ENCODE measurements around the gene SBF2.
"Not testable (repeated sequence)": the region's sequence is repeated elsewhere in the genome, so short reads cannot be mapped to it uniquely, and the experiment has no call there.

SBF2 gene

DNA sequence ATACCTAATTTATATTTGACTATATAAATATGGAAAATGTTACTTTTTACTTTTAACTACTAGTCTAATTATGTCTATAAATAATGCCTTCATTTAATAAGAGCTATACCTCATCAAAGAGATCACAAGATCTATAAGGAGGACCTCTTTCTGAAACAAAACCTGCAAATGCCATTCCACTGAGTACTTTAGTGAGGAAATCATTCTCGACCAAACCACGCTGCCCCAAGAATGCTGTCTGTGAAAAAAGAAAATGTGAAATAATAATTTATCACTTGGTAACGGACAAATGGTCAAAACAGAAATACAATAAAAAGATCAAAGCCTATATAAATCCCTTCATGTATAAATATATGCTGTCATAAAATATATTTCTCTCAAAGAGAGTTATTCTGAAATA lies 301.7 kb downstream of the SBF2 start:
- TF ChIP-seq, protein P1, sequence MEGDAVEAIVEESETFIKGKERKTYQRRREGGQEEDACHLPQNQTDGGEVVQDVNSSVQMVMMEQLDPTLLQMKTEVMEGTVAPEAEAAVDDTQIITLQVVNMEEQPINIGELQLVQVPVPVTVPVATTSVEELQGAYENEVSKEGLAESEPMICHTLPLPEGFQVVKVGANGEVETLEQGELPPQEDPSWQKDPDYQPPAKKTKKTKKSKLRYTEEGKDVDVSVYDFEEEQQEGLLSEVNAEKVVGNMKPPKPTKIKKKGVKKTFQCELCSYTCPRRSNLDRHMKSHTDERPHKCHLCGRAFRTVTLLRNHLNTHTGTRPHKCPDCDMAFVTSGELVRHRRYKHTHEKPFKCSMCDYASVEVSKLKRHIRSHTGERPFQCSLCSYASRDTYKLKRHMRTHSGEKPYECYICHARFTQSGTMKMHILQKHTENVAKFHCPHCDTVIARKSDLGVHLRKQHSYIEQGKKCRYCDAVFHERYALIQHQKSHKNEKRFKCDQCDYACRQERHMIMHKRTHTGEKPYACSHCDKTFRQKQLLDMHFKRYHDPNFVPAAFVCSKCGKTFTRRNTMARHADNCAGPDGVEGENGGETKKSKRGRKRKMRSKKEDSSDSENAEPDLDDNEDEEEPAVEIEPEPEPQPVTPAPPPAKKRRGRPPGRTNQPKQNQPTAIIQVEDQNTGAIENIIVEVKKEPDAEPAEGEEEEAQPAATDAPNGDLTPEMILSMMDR (IDR thresholded peaks at IDR 0.05; ENCODE audit: low read depth, low read length, missing control alignments): no peak
- no peak for DNase-seq (ENCODE audit: low read depth)
- no peak overlapping the region for H3K4me3 ChIP-seq (ENCODE audit: low read depth, low read length)
- in situ Hi-C loops (cut with HindIII; ENCODE audit: low sequenced_read_pairs): no loop called here

- DNase-seq (ENCODE audit: low read depth): no peak
- in situ Hi-C loops (cut with HindIII; ENCODE audit: low sequenced_read_pairs): no loop called here
- no peak overlapping the region for H3K4me3 ChIP-seq (ENCODE audit: low read depth, low read length)
- TF ChIP-seq, protein P1 (IDR thresholded peaks at IDR 0.05; ENCODE audit: low read depth, low read length, missing control alignments): peak; percentile 4
Observed at GRCh38 chr11:9990221-9990973, 303.6 kb downstream of the SBF2 start.

DNA sequence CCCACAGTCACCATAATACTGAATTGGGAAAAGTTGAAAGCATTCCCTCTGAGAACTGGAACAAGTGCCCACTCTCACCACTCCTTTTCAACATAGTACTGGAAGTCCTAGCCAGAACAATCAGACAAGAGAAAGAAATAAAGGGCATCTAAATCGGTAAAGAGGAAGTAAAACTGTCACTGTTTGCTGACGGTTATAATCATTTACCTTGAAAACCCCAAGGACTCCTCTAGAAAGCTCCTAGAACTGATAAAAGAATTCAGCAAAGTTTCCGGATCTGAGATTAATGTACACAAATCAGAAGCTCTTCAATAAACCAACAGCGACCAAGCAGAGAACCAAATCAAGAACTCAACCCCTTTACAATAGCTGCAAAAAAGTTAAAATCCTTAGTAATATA lies 306.7 kb downstream of the SBF2 start:
- DNase-seq (ENCODE audit: low read depth); in situ Hi-C loops (cut with HindIII; ENCODE audit: low sequenced_read_pairs): not testable (repeated sequence)

GRCh38 chr11:9982796-9983579 lies 311.0 kb downstream of the SBF2 start:
- TF ChIP-seq, protein P1 (IDR thresholded peaks at IDR 0.05; ENCODE audit: low read depth, low read length, missing control alignments): no peak
- no peak overlapping the region for H3K4me3 ChIP-seq (ENCODE audit: low read depth, low read length)
- in situ Hi-C loops (cut with HindIII; ENCODE audit: low sequenced_read_pairs): no loop called here
- DNase-seq (ENCODE audit: low read depth): peak; percentile 19

More for the DNA sequence above, 306.7 kb downstream of the SBF2 start:
- not testable (repeated sequence) for H3K4me3 ChIP-seq (ENCODE audit: low read depth, low read length)

DNA sequence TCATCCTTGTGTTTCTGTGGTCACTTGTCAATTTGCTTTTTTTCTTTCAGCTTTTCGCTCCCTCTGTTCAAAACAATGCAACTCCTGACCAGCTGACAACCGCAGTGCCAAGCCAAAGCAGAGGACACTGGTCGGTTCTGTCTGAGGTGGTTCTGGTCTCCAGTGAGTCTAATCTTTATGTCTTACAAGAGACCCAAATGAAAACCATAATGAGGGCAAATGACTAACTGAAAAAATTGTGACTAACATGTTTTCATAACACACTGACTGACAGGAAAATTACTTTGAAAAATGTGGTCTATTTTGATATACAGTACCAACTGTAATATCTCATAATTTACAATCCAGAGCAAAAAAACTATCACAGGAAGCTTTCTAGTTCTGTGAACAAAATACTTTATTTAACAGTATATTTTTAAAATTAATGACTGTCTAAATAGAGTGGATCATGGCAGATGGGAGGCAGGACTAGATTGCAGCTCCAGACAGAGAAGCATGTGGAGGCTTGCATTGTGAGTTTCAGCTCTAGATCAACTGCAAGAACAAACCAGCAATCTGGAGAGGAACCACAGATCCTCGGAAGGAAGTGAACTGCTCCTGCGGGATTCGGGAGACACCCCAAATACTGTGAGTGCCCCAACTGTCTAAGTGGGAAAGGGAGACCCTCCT lies 311.8 kb downstream of the SBF2 start:
- H3K4me3 ChIP-seq (ENCODE audit: low read depth, low read length): no peak overlapping the region
- TF ChIP-seq, protein P1 (IDR thresholded peaks at IDR 0.05; ENCODE audit: low read depth, low read length, missing control alignments): no peak
- DNase-seq (ENCODE audit: low read depth): no peak
- in situ Hi-C loops (cut with HindIII; ENCODE audit: low sequenced_read_pairs): no loop called here

DNA sequence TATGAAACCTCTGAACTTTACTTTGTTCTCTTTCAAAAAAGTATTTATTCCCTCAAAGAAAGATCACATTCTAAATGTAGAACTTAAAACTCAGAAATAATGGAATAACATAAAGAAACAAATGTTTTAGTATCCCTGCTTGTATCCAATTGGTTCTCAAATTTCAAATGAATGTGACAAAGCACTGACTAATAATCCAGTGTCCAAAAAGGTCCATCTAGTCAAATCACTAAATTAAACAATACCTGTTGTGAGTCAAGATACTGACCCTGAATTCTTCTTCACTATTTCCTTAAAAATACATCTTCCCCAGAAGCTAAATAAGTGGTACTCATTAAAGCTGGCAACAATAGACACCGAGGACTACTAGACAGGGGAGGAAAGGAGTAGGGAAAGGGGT lies 313.1 kb downstream of the SBF2 start:
- in situ Hi-C loops (cut with HindIII; ENCODE audit: low sequenced_read_pairs): no loop called here
- H3K4me3 ChIP-seq (ENCODE audit: low read depth, low read length): no peak overlapping the region
- DNase-seq (ENCODE audit: low read depth): no peak
- TF ChIP-seq, protein P1 (IDR thresholded peaks at IDR 0.05; ENCODE audit: low read depth, low read length, missing control alignments): no peak
